ENCODE results near the gene RHBDD3. TPM values are rescaled to one million over a fixed set of nuclear protein-coding genes. Genes with fewer than 3 reads are reported as not detected.

The RHBDD3 gene
- total RNA-seq (2022) (47.7 and 49.6 TPM in 2 replicates), Bru-seq, nascent RNA (percentile 79 among the genes with signal in this experiment), BruChase-seq, experiment 1, labeled RNA remaining after a 2-hour chase (percentile 86 among the genes with signal in this experiment), BruChase-seq, experiment 2, labeled RNA remaining after a 6-hour chase (percentile 84 among the genes with signal in this experiment)
- long read RNA-seq, transcript RHBDD3-201 (7 exons, 1,794 nt) = major isoform, 19 of 57 reads
- long read RNA-seq, partial matches to known transcripts = 10 of 57 reads
- long read RNA-seq, other reads (novel, unspliced or antisense) = 25 of 57 reads

GRCh38 chr22:29267858-29268510 is at the start of gene RHBDD3, which contains the start of gene EWSR1:
RHBDD3 (minus strand) TSS chr22:29267981; CDS start chr22:29265626, 2,355 bp downstream.
EWSR1 (plus strand) TSS chr22:29268268; CDS start chr22:29268337, 69 bp downstream.
- Mint-ChIP-seq H3K9me3 (ENCODE audit: unreplicated experiment) (no peaks in the 10 kb centered on the region), H3K27ac (ENCODE audit: unreplicated experiment) (peak within 1 kb of the TSS; percentile 100), H3K36me3 (ENCODE audit: insufficient read depth, unreplicated experiment) (peaks cover 60% of the 10 kb centered on the region), H3K4me1 (ENCODE audit: low read depth, unreplicated experiment) (peaks cover 25% of the 10 kb centered on the region), H3K4me3 (ENCODE audit: unreplicated experiment) (peak within 1 kb of the TSS; percentile 98), H3K27me3 (ENCODE audit: insufficient read depth, unreplicated experiment) (no peaks in the 10 kb centered on the region)
- peaks cover 20% of the 10 kb centered on the region for H3K4me1 ChIP-seq
- no peaks in the 10 kb centered on the region for H3K9me3 ChIP-seq
- H3K27me3 ChIP-seq (replicated peaks; ENCODE audit: control insufficient read depth, insufficient read depth, low read length) = no peaks in the 10 kb centered on the region
- CTCF ChIA-PET = no interaction called here
- peak within 1 kb of the TSS; percentile 76 for H3K4me3 ChIP-seq (ENCODE audit: low read depth, low read length)
- H3K36me3 ChIP-seq (ENCODE audit: control insufficient read depth, insufficient read depth, low read length) = peaks cover 4% of the 10 kb centered on the region
- BruUV-seq (replicated peaks) = no TSS peak
- TF ChIP-seq, protein P1, sequence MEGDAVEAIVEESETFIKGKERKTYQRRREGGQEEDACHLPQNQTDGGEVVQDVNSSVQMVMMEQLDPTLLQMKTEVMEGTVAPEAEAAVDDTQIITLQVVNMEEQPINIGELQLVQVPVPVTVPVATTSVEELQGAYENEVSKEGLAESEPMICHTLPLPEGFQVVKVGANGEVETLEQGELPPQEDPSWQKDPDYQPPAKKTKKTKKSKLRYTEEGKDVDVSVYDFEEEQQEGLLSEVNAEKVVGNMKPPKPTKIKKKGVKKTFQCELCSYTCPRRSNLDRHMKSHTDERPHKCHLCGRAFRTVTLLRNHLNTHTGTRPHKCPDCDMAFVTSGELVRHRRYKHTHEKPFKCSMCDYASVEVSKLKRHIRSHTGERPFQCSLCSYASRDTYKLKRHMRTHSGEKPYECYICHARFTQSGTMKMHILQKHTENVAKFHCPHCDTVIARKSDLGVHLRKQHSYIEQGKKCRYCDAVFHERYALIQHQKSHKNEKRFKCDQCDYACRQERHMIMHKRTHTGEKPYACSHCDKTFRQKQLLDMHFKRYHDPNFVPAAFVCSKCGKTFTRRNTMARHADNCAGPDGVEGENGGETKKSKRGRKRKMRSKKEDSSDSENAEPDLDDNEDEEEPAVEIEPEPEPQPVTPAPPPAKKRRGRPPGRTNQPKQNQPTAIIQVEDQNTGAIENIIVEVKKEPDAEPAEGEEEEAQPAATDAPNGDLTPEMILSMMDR (IDR thresholded peaks at IDR 0.05; ENCODE audit: insufficient read depth in 1 of 2, low read depth in 1 of 2, low read length in 1 of 2, severe bottlenecking in 1 of 2, unreplicated experiment in 1 of 2) = no peak
- intact Hi-C loops (cut with micrococcal nuclease; ENCODE audit: unreplicated experiment) = no loop called here
- peak; percentile 97 for DNase-seq
- POLR2A ChIA-PET = no interaction called here

DNA sequence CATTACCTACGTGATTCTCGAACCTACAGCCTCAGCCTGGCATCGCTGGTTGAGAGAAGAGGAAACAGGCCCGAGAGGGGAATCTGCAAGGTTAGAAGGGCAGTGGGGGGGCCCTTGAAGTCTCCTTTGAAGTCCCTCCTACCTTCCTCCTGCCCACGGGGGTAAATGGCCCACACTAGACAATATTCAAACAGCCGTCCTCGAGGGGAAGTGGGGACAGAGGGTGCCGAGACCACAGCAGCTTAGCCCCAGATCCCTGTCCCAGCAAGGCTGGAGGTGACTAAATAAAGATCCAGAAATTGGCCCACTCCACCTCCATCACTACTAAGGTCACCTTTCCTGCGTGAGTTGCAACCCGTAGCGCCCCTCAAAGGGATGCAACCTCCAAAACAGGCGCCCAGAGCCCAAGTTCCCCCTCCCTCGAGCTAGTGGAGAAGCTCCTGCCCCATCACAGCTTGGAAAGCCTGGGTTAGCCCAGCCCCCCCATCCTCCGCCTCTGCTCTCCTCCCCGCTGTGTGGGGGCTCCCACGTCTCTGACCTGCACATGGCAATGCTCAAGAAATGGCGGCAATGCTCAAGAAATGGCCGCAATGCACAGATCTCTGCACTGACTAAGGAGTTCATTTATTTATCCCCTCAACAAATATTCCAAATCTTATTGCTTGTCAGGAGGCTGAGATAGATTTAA is 48.5 kb upstream of the RHBDD3 start:
- no peak for DNase-seq
- TF ChIP-seq, protein P1 (IDR thresholded peaks at IDR 0.05; ENCODE audit: insufficient read depth in 1 of 2, low read depth in 1 of 2, low read length in 1 of 2, severe bottlenecking in 1 of 2, unreplicated experiment in 1 of 2) = no peak
- intact Hi-C loops (cut with micrococcal nuclease; ENCODE audit: unreplicated experiment) = no loop called here
- H3K9me3 Mint-ChIP-seq (ENCODE audit: unreplicated experiment) = no peaks in the 10 kb centered on the region
- peak overlapping the region; percentile 23 for H3K4me3 Mint-ChIP-seq (ENCODE audit: unreplicated experiment)
- peaks cover 14% of the 10 kb centered on the region for H3K36me3 Mint-ChIP-seq (ENCODE audit: insufficient read depth, unreplicated experiment)
- H3K27me3 Mint-ChIP-seq (ENCODE audit: insufficient read depth, unreplicated experiment) = peaks cover 12% of the 10 kb centered on the region
- Histone ChIP-seq H3K9me3 (no peaks in the 10 kb centered on the region), H3K27me3 (replicated peaks; ENCODE audit: control insufficient read depth, insufficient read depth, low read length) (no peaks in the 10 kb centered on the region; the same call in none of the 2 replicates), H3K36me3 (ENCODE audit: control insufficient read depth, insufficient read depth, low read length) (no peaks in the 10 kb centered on the region), H3K4me3 (ENCODE audit: low read depth, low read length) (no peak overlapping the region), H3K4me1 (peaks cover 14% of the 10 kb centered on the region)
- POLR2A ChIA-PET = no interaction called here
- peaks cover 12% of the 10 kb centered on the region for H3K4me1 Mint-ChIP-seq (ENCODE audit: low read depth, unreplicated experiment)
- no peak overlapping the region for H3K27ac Mint-ChIP-seq (ENCODE audit: unreplicated experiment)
- CTCF ChIA-PET = no interaction called here
- no TSS peak for BruUV-seq (replicated peaks)

All from Caco-2 (cell line).